K562 (cell line): ENCODE measurements around the gene MICU1. TPM values are rescaled to one million over a fixed set of nuclear protein-coding genes. Genes with fewer than 3 reads are reported as not detected.
A peak's percentile ranks its signal among the peaks of the same experiment; 100 is the strongest.

Source experiments
- ATAC-seq: fragments of 200-7000 bp; cut with Tn5 transposase; 3 replicates; pipeline ENCODE4 v1.9.1; 2020; ENCODE audit warnings: moderate library complexity
- BruUV-seq: library from RNA; stranded (reverse); fragments of 400-500 nt; replicated peaks from 2 replicates; lab custom pipeline; 2021; lab: Mats Ljungman, UMichigan
- CTCF ChIA-PET: fragments of 300-600 bp; formaldehyde crosslinking; extraction: SDS; loops from one replicate; lab custom pipeline; 2021; ENCODE audit warnings: low intra/inter-chr PET ratio; lab: Yijun Ruan, JAX
- POLR2A ChIA-PET: fragments of 300-600, 350-650 bp; sonication (Branson Sonifier 250); formaldehyde crosslinking; extraction: SDS; loops from one replicate; lab custom pipeline; 2021; ENCODE audit warnings: antibody characterized with exemption, inconsistent platforms; lab: Yijun Ruan, JAX
- DNase-seq, 4 experiments: peaks; one replicate each; pipeline versions ENCODE4 v3.0.0 to v3.0.0-alpha.2; 2011 to 2018; ENCODE audit warnings: low spot score in 3 of 4, mixed read lengths in 3 of 4; ENCODE audit errors: extremely low read depth in 1 of 4
- FAIRE-seq: peaks from 2 replicates; lab custom pipeline; 2011; peaks lifted over from hg19 to GRCh38; lab: Jason Lieb, UNC
- H2AFZ ChIP-seq: 2 replicates; pipeline ENCODE4 v1.6.0; 2011; ENCODE audit warnings: low read depth, low read length, control low read depth, inconsistent platforms
- H3K27ac ChIP-seq: fragments of 200-600 bp; 3 replicates; pipeline ENCODE4 v1.8.0; 2011; ENCODE audit warnings: low read depth, mild to moderate bottlenecking, control low read depth, inconsistent platforms, low read length, moderate library complexity, mixed read lengths; ENCODE audit errors: extremely low read depth
- H3K27me3 ChIP-seq, 2 experiments: fragments of 300-600 bp in 1 of 2; 2 replicates in 1 of 2; 3 replicates in 1 of 2; pipeline versions ENCODE4 v1.6.0 to v1.8.0; 2011; ENCODE audit warnings: inconsistent platforms in 2 of 2, low read length in 2 of 2, mild to moderate bottlenecking in 1 of 2, mixed read lengths in 1 of 2, moderate library complexity in 1 of 2; ENCODE audit not compliant: control insufficient read depth in 2 of 2, insufficient read depth in 2 of 2
- H3K36me3 ChIP-seq: fragments of 300-600 bp; 3 replicates; pipeline ENCODE4 v1.8.0; 2011; ENCODE audit warnings: mild to moderate bottlenecking, low read length, inconsistent platforms; ENCODE audit not compliant: control insufficient read depth, insufficient read depth
- H3K4me1 ChIP-seq, 2 experiments: fragments of 200-600 bp in 1 of 2; replicated peaks in 1 of 2; 2 replicates in 1 of 2; 3 replicates in 1 of 2; pipeline versions ENCODE4 v1.5.1 to v1.8.0; 2011; ENCODE audit warnings: inconsistent platforms in 2 of 2, low read length in 2 of 2, mild to moderate bottlenecking in 1 of 2, mixed read lengths in 1 of 2, moderate library complexity in 1 of 2; ENCODE audit not compliant: control insufficient read depth in 2 of 2, insufficient read depth in 2 of 2
- H3K4me2 ChIP-seq: 2 replicates; pipeline ENCODE4 v1.6.1; 2011; ENCODE audit warnings: low read length, control low read depth, inconsistent platforms, mixed read lengths; ENCODE audit not compliant: insufficient read depth
- H3K4me3 ChIP-seq: fragments of 200-600 bp; sonication (generic), shearing (Covaris generic); 2 replicates; pipeline ENCODE4 v1.5.1; 2016; ENCODE audit warnings: control low read depth, inconsistent platforms
- H3K79me2 ChIP-seq: fragments of 200-600 bp; 3 replicates; pipeline ENCODE4 v1.8.0; 2011; ENCODE audit warnings: low read length, inconsistent platforms; ENCODE audit not compliant: control insufficient read depth, insufficient read depth
- H3K9ac ChIP-seq, 2 experiments: 2 replicates each; pipeline versions ENCODE4 v1.6.0 to v1.6.1; 2011; ENCODE audit warnings: low read depth in 2 of 2, low read length in 2 of 2, control low read depth in 1 of 2, inconsistent platforms in 1 of 2, mild to moderate bottlenecking in 1 of 2, mixed read lengths in 1 of 2; ENCODE audit not compliant: insufficient read depth in 1 of 2
- H3K9me1 ChIP-seq: one replicate; pipeline ENCODE4 v1.6.0; 2011; ENCODE audit warnings: inconsistent platforms, mild to moderate bottlenecking, low read length, moderate library complexity; ENCODE audit not compliant: control insufficient read depth, insufficient read depth
- H3K9me3 ChIP-seq: replicated peaks from 2 replicates; pipeline ENCODE4 v1.5.1; 2011; ENCODE audit warnings: low read depth, low read length, inconsistent platforms; ENCODE audit not compliant: control insufficient read depth, insufficient read depth
- H4K20me1 ChIP-seq: replicated peaks from 2 replicates; pipeline ENCODE4 v1.6.1; 2011; ENCODE audit warnings: low read length, inconsistent platforms, mixed read lengths; ENCODE audit not compliant: control insufficient read depth, insufficient read depth
- MECOM ChIP-seq: fragments of 250-450 bp; sonication (Bioruptor Pico); IDR thresholded peaks from 2 replicates; pipeline ENCODE4 v1.8.0; 2022; ENCODE audit warnings: inconsistent platforms
- WGBS: fragments of 100-300 bp; shearing (Covaris generic); methylation state at CpG from one replicate; pipeline ENCODE4 v1.1.6; 2016; ENCODE audit warnings: low coverage, mixed read lengths; ENCODE audit not compliant: insufficient coverage; ENCODE audit errors: missing lambda C conversion rate; 5-methylcytosine and 5-hydroxymethylcytosine counted together
- in situ Hi-C: fragments of 300-500 bp; cut with MboI; formaldehyde crosslinking; loops from 4 replicates; pipeline ENCODE4 v1.15.0; 2018; ENCODE audit warnings: inconsistent platforms, mixed read lengths
- intact Hi-C: fragments of 100-400 bp; cut with micrococcal nuclease; formaldehyde crosslinking; loops from 2 replicates; pipeline ENCODE4 v1.14.2; 2022
- polyA plus RNA-seq, 8 experiments: library from polyadenylated mRNA; depleted of rRNA in 4 of 8; stranded (reverse) in 5 of 8; unstranded in 3 of 8; fragments of >200 nt; fragmentation: Nextera tagmentation in 2 of 8; fragmentation: Illumina TruSeq in 1 of 8; extraction: Ambion mirVana in 2 of 8; extraction: Trizol in 1 of 8; gene quantifications; 2 replicates each; pipeline versions ENCODE4 v1.2.1 to v1.2.3, GENCODE V29; 2011 to 2014; ENCODE audit warnings: inconsistent platforms in 1 of 8, missing spikeins in 1 of 8
- total RNA-seq, 7 experiments: library from RNA; depleted of rRNA in 6 of 7; stranded (reverse); fragments of >200 nt in 6 of 7; fragmentation: Illumina TruSeq in 2 of 7; extraction: Trizol in 2 of 7; gene quantifications; 2 replicates each; pipeline versions ENCODE4 v1.2.1 to v1.2.3, GENCODE V29; 2011 to 2021; ENCODE audit warnings: low replicate concordance in 1 of 7
- TF ChIP-seq, protein P1 (sequence below): fragments of 450-650 bp; IDR thresholded peaks from 2 replicates; pipeline ENCODE4 v1.7.1; 2018; ENCODE audit warnings: mild to moderate bottlenecking, low read depth; ENCODE audit not compliant: partially characterized antibody
- TF ChIP-seq, protein P2 (sequence below): sonication (generic); formaldehyde crosslinking; IDR thresholded peaks from 2 replicates; pipeline ENCODE4 v1.9.0; 2022; ENCODE audit warnings: mild to moderate bottlenecking, missing genetic modification reagents

Gene MICU1
- total and polyA plus RNA-seq, 9 of the 15 experiments (the other 6 are each of a cell fraction or from before 2014, with no cell fraction given) = 29.3 to 76.8 (median 48.4) TPM

DNA sequence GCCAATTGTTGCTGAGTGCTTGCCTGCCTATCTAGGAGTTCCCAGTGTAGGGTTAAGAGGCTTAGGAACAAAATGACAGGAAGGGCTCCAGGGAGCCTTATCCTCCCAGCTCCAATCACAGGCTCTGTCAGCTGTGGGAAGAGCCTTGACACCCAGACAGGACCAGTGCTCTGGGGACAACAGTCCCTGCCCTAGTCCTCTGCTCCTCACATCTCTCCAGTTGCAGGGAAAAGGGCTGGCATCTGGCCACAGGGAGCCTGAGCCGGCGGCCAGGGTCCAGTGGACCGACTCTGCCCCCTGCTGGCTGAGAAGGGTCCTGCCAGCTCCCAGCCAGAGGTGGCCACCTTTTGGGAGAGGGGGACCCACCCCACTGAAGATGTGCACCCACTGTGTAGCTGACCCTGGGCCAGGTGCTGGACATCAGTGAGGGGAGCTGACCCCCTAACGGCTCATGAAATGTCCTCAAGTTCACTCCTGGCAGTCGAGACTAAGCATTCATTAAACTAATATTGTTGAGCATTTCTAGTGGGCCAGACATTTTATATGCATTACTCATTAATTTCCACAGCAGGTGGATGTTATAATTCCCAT lies 288.7 kb downstream of the MICU1 start (continued):
- TF ChIP-seq, protein P1, sequence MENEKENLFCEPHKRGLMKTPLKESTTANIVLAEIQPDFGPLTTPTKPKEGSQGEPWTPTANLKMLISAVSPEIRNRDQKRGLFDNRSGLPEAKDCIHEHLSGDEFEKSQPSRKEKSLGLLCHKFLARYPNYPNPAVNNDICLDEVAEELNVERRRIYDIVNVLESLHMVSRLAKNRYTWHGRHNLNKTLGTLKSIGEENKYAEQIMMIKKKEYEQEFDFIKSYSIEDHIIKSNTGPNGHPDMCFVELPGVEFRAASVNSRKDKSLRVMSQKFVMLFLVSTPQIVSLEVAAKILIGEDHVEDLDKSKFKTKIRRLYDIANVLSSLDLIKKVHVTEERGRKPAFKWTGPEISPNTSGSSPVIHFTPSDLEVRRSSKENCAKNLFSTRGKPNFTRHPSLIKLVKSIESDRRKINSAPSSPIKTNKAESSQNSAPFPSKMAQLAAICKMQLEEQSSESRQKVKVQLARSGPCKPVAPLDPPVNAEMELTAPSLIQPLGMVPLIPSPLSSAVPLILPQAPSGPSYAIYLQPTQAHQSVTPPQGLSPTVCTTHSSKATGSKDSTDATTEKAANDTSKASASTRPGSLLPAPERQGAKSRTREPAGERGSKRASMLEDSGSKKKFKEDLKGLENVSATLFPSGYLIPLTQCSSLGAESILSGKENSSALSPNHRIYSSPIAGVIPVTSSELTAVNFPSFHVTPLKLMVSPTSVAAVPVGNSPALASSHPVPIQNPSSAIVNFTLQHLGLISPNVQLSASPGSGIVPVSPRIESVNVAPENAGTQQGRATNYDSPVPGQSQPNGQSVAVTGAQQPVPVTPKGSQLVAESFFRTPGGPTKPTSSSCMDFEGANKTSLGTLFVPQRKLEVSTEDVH = no peak

DNA sequence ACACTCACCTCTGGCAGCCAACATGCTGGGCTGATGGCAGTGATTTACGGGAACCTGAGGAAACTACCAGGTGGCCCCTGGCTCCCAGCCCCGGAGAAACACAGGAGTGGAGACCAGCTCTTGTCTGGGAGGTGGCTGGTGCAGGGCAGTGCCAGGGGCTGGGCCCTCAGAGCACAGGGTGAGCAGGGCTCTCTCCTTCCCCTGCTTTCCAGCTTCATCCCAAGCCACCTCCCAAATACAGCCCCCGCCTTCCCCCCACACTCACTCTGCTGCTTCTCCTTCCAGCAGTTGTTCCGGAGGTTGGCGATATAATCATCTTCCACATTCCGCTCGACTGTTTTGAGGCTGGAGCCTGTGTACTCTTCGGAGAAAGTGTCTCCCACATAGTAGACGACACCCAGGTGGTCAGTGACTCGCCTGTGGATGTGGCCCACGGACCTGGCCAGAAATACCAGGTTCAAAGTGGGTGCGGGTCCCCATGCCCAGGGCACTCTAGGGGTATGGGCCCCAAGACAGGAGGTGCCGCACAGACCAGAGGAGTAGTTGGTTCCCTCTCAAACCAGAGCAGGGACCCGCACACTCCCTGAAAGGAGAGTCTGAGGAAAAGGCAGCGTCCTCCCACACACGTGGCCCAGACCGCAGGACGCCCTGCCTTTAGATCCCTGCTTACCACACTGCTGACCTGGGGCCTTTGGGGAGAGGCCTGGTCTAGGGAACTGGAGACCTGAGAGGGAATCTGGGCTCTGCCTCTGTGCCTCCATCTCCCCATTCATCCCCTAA lies 289.4 kb downstream of the MICU1 start:
- Histone ChIP-seq H3K36me3 (peaks cover 73% of the 10 kb centered on the region; the same call in 2 of the 3 replicates), H3K9me1 (no peaks in the 10 kb centered on the region), H3K4me3 (no peak overlapping the region), H3K9me3 (no peaks in the 10 kb centered on the region), H3K27me3 (no peaks in the 10 kb centered on the region)
- CTCF ChIA-PET = interaction anchor here (0.6 to 5.6 kb wide), 10 partner anchors 59 to 817 kb away, joined by 3 to 55 read pairs (median 6); no protein-coding TSS in a partner anchor
- DNase-seq = no peak
- FAIRE-seq = no peak
- in situ Hi-C loops = loop anchor here (5.0 to 25.0 kb wide), 4 partner anchors 202 to 1024 kb away; partner anchors contain the start of gene SLC29A3
- 90% methylated on average over 18 of the region's 18 CpGs for whole genome bisulfite sequencing
- ATAC-seq = no peak; the same call in 2 of the 3 replicates
- no peak for TF ChIP-seq MECOM (CRISPR knock-in tag)
- TF ChIP-seq, protein P2, sequence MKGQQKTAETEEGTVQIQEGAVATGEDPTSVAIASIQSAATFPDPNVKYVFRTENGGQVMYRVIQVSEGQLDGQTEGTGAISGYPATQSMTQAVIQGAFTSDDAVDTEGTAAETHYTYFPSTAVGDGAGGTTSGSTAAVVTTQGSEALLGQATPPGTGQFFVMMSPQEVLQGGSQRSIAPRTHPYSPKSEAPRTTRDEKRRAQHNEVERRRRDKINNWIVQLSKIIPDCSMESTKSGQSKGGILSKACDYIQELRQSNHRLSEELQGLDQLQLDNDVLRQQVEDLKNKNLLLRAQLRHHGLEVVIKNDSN (CRISPR knock-in tag) = 0 out of 2 replicates have a peak, but pooled peaks have one; percentile 13
- TF ChIP-seq, all 486 proteins: peak for 1
- Histone ChIP-seq H2AFZ (no peak overlapping the region), H3K9ac (peak overlapping the region in 1 of 2 experiments; percentile 76; a peak in 2 of 4 replicates), H3K27ac (no peak overlapping the region), H3K4me1 (peaks cover 4 to 43% of the 10 kb centered on the region in 2 experiments; a peak in 2 of 5 replicates), H3K4me2 (no peak overlapping the region), H3K79me2 (no peaks in the 10 kb centered on the region), H4K20me1 (no peaks in the 10 kb centered on the region)
- POLR2A ChIA-PET = interaction anchor here (0.6 to 13.1 kb wide), 6 partner anchors 9 to 1483 kb away, joined by 3 to 197 read pairs (median 4); partner anchors contain the start of genes ANAPC16 and DDIT4
- intact Hi-C loops = no loop called here
- BruUV-seq = no TSS peak
